Measurements from ENCODE around the gene SERP2. TPM values are rescaled to one million over a fixed set of nuclear protein-coding genes. Genes with fewer than 3 reads are reported as not detected.

The SERP2 gene
- total and polyA plus RNA-seq, 9 of the 15 experiments (the other 6 are each of a cell fraction or from before 2014, with no cell fraction given) = 0.13 TPM; not detected in 8

DNA sequence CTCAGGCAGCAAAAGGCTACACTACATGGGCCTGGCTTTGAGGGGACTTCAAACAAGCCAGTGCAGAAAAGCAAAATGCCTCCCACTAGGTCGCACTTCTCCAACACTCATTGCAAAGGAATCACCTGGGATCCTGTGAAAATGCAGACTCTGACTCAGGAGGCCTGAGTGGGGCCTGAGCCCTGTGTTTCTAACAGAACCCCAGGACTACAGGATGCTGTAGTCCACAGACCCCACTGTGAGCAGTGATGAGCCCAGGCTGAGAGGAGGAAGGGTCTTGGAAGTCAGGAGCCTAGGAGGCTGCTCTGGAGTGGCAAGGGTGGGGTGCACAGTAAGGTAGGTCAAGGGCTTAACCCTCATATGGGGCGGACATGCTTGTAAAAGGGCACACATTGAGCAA lies 46.7 kb upstream of the SERP2 start:
- H3K9me1 ChIP-seq (ENCODE audit: control insufficient read depth, insufficient read depth, low read length) = no peaks in the 10 kb centered on the region
- ATAC-seq (no peak), DNase-seq (ENCODE audit: extremely low read depth in 1 of 4, low spot score in 3 of 4) (no peak), FAIRE-seq (no peak)
- ChIA-PET CTCF (ENCODE audit: low intra/inter-chr PET ratio) (no interaction called here), POLR2A (interaction anchor here (1.1 kb wide), 1 partner anchor 25 kb away, joined by 3 read pairs; no protein-coding TSS in a partner anchor)
- H3K9me3 ChIP-seq (replicated peaks; ENCODE audit: control insufficient read depth, insufficient read depth, low read depth, low read length) = no peaks in the 10 kb centered on the region
- H3K9ac ChIP-seq (ENCODE audit: insufficient read depth in 1 of 2, low read depth in 2 of 2, low read length in 2 of 2) = no peak overlapping the region
- intact Hi-C loops (cut with micrococcal nuclease) = no loop called here
- in situ Hi-C loops (cut with MboI) = no loop called here
- no peak overlapping the region for H2AFZ ChIP-seq (ENCODE audit: low read depth, low read length)
- H3K36me3 ChIP-seq (ENCODE audit: control insufficient read depth, insufficient read depth, low read length) = no peaks in the 10 kb centered on the region
- BruUV-seq (replicated peaks) = no TSS peak
- no peaks in the 10 kb centered on the region for H3K79me2 ChIP-seq (ENCODE audit: control insufficient read depth, insufficient read depth, low read length)
- no peak overlapping the region for H3K27ac ChIP-seq (ENCODE audit: extremely low read depth, low read depth, low read length)
- H3K4me3 ChIP-seq = no peak overlapping the region
- H4K20me1 ChIP-seq (replicated peaks; ENCODE audit: control insufficient read depth, insufficient read depth, low read length) = no peaks in the 10 kb centered on the region
- 8% methylated on average over 2 of the region's 2 CpGs for WGBS (ENCODE audit: insufficient coverage, low coverage, missing lambda C conversion rate)
- peaks cover 0 to 2% of the 10 kb centered on the region in 2 experiments; a peak in 3 of 5 replicates for H3K4me1 ChIP-seq (replicated peaks in 1 of 2; ENCODE audit: control insufficient read depth in 2 of 2, insufficient read depth in 2 of 2, low read length in 2 of 2)
- H3K27me3 ChIP-seq (ENCODE audit: control insufficient read depth in 2 of 2, insufficient read depth in 2 of 2, low read length in 2 of 2) = peaks cover 0 to 8% of the 10 kb centered on the region in 2 experiments; a peak in 1 of 5 replicates
- no peak overlapping the region for H3K4me2 ChIP-seq (ENCODE audit: insufficient read depth, low read length)
- no peak for TF ChIP-seq FOSL1 (tag; conservative IDR thresholded peaks at IDR 0.05)
- TF ChIP-seq, protein P1, sequence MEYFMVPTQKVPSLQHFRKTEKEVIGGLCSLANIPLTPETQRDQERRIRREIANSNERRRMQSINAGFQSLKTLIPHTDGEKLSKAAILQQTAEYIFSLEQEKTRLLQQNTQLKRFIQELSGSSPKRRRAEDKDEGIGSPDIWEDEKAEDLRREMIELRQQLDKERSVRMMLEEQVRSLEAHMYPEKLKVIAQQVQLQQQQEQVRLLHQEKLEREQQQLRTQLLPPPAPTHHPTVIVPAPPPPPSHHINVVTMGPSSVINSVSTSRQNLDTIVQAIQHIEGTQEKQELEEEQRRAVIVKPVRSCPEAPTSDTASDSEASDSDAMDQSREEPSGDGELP (CRISPR knock-in tag; IDR thresholded peaks at IDR 0.05; ENCODE audit: borderline replicate concordance) = no peak
- TF ChIP-seq, protein P2, sequence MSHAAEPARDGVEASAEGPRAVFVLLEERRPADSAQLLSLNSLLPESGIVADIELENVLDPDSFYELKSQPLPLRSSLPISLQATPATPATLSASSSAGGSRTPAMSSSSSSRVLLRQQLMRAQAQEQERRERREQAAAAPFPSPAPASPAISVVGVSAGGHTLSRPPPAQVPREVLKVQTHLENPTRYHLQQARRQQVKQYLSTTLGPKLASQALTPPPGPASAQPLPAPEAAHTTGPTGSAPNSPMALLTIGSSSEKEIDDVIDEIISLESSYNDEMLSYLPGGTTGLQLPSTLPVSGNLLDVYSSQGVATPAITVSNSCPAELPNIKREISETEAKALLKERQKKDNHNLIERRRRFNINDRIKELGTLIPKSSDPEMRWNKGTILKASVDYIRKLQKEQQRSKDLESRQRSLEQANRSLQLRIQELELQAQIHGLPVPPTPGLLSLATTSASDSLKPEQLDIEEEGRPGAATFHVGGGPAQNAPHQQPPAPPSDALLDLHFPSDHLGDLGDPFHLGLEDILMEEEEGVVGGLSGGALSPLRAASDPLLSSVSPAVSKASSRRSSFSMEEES (CRISPR knock-in tag; IDR thresholded peaks at IDR 0.05) = no peak
- no peak for TF ChIP-seq CHD4 (IDR thresholded peaks at IDR 0.05; ENCODE audit: insufficient read depth, insufficient replicate concordance, low read depth, low read length, poor library complexity, severe bottlenecking)
- no peak for TF ChIP-seq ELF1 (tag; IDR thresholded peaks at IDR 0.05)
- TF ChIP-seq, protein P3, sequence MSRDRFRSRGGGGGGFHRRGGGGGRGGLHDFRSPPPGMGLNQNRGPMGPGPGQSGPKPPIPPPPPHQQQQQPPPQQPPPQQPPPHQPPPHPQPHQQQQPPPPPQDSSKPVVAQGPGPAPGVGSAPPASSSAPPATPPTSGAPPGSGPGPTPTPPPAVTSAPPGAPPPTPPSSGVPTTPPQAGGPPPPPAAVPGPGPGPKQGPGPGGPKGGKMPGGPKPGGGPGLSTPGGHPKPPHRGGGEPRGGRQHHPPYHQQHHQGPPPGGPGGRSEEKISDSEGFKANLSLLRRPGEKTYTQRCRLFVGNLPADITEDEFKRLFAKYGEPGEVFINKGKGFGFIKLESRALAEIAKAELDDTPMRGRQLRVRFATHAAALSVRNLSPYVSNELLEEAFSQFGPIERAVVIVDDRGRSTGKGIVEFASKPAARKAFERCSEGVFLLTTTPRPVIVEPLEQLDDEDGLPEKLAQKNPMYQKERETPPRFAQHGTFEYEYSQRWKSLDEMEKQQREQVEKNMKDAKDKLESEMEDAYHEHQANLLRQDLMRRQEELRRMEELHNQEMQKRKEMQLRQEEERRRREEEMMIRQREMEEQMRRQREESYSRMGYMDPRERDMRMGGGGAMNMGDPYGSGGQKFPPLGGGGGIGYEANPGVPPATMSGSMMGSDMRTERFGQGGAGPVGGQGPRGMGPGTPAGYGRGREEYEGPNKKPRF (IDR thresholded peaks at IDR 0.05; ENCODE audit: low read depth, low read length) = no peak
- no peak for TF ChIP-seq ZNF140 (CRISPR knock-in tag; IDR thresholded peaks at IDR 0.05)
- no peak for TF ChIP-seq ZFPM2 (CRISPR knock-in tag; IDR thresholded peaks at IDR 0.05)
- TF ChIP-seq GATA2 (CRISPR knock-in tag; IDR thresholded peaks at IDR 0.05) = no peak
- no peak for TF ChIP-seq NEUROD1 (IDR thresholded peaks at IDR 0.05; ENCODE audit: borderline replicate concordance, low read depth, low read length, partially characterized antibody)
- TF ChIP-seq ZNF347 (CRISPR knock-in tag; IDR thresholded peaks at IDR 0.05; ENCODE audit: low read depth) = no peak
- no peak for TF ChIP-seq ZFP30 (CRISPR knock-in tag; IDR thresholded peaks at IDR 0.05; ENCODE audit: borderline replicate concordance)
- no peak for TF ChIP-seq ZNF76 (CRISPR knock-in tag; IDR thresholded peaks at IDR 0.05; ENCODE audit: borderline replicate concordance)
- TF ChIP-seq ATF7 (IDR thresholded peaks at IDR 0.05) = no peak
- TF ChIP-seq, protein P4, sequence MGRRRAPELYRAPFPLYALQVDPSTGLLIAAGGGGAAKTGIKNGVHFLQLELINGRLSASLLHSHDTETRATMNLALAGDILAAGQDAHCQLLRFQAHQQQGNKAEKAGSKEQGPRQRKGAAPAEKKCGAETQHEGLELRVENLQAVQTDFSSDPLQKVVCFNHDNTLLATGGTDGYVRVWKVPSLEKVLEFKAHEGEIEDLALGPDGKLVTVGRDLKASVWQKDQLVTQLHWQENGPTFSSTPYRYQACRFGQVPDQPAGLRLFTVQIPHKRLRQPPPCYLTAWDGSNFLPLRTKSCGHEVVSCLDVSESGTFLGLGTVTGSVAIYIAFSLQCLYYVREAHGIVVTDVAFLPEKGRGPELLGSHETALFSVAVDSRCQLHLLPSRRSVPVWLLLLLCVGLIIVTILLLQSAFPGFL (CRISPR knock-in tag; IDR thresholded peaks at IDR 0.05) = no peak
- no peak for TF ChIP-seq XRCC3 (IDR thresholded peaks at IDR 0.05)

Measured in K562 (cell line).